HG02970 (cell line): Measurements from ENCODE around the gene HOXB5.

Experiments used
- ATAC-seq: cut with Tn5 transposase; IDR thresholded peaks from one replicate; pipeline ENCODE4 v1.9.1; 2021; ENCODE audit warnings: mild to moderate bottlenecking, moderate library complexity, moderate number of reproducible peaks; ENCODE audit not compliant: unreplicated experiment, low FRiP score

Gene HOXB5

DNA sequence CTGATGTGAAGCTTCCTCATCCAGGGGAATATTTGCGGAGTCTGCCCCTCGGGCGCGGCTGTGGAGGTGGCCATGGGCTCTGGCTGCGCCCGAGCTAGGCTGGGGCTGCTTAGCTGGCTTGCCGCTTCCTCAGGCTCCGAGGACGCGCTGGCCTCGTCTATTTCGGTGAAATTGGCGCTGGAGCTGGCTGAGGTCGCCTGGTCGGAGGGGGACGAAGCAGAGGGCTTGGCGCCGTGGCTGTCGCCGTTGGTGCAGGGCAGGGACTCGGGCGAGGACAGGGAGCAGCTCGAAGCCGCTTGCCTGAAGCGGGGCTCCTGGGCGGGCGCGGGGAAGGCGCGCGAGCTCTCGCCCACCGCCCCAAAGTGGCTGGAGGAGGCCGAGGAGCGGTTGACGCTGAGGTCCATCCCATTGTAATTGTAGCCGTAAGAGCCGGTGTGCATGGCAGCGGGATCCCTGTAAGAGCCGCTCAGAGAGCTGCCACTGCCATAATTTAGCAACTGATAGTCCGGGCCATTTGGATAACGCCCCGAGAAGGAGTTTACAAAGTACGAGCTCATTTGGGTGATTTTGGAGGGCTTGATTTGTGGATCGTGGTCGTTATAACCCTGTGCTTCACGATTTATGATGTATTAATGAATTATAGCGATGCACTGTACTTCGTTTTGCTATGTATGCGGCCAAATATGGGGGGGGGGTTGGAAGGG lies at the start of gene HOXB5:
HOXB5 (minus strand) TSS at position 654 of the 704 bp plus-strand sequence; CDS start at position 557, 97 bp downstream.
- no peak for ATAC-seq

DNA sequence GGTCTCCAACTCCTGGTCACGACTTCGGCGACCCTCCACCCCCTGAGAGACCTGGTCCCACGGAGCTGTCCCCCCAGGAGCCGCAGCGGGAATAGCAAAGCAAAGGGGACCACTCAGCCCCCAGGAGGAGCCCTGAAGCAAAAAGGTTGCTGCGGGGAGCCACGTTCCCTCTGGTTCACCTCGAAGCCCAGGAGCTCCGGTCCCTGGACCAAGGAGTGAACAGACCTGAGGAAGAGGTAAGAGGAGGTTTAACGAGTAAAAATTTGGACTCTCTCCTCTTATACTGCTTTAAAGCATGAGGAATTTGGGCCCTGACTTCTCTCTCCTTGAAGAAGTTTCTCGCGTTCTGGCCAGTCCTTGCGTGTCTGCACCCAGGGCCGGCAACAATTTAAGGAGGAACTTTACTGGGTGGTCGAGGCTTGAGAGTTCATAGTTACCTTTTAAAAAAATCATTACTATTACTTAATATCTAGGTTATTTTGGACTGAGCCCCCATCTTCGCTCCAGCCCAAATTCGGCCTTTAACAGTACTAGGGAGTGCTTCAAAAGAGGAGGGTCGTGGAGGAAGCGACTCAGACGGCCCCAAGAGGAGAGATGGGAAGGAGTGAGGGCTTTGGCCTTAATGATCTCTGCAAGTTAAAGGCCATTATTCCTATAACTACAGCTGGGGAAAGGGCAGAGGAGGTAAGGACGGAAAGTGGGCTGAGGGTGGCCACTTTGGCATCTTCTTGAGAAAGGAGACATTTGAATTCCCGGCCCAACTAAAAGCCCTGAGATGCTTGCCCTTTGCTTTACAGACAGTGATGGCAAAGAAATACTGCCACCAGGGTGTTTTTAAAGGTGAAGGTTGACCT lies 49.5 kb upstream of the HOXB5 start:
- ATAC-seq, result no peak

- no peak for ATAC-seq
These were observed 48.7 kb upstream of the HOXB5 start for GRCh38 chr17:48642059-48642842.

DNA sequence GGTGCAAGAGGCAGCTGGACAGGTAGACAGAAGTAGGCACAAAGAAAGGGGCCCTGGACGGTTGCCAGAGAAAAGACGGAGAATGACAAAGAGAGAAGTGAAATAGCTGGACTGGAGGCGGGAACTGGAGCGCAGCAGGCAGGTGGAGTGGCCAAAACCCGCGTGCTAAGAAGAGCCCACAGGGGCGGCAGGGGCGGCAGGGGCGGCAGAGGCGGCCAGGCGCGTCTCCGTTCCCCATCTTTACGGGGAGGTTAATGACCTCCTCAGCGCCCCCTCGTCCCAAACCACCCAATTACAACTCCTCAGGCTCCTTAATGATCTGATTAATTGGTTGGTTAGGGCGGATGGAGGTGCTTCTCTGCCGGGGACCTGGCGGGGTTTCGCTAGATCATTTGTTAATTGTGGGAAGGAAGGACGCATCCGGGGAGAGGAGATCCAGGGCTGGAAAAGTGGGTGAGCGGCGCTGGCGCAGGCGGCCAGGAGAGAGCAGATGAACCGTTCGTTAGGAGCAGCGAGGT lies 48.0 kb upstream of the HOXB5 start:
- no peak for ATAC-seq

GRCh38 chr17:48640858-48641180 lies 47.2 kb upstream of the HOXB5 start:
- no peak for ATAC-seq

DNA sequence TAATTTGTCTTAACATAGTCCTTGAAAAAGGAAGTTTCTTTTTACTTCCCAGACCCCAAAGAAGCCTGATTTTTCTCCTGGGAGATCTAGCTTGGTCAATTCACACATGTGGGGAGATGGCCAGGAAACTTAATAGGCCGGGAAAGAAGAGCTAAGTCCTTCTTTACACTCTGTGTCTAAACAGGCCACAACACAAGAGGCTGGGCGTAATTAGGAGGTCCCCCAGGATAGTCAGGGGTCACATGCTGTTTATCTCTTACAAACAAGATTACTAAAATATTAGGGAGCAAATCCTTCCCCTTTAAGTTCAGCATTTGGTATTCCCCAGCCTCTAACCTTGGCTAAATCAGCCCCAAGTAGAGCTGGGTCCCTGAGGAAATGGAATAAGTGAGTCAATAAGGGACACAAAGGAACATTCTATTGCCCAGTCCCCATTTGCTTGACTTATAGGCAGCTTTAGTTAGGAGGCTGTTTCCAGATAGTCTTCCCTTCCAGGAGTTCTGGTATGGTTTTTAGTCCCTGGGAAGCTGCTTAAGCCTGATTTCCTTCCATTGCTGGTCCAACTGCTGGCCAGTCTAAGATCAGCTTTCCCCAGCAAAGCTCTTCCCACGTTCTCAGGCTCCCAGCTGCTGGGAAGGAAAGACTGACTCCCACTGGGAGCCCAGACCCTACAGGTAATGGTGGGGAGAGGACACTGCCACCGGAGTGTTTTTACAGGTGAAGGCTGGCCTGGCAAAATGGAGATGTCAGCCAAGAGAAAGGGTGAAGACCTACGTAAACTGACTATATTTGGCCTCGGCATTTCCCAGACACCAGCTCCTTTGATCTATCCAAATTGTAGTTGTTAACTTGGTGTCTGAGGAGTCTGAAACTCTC lies 46.6 kb upstream of the HOXB5 start:
- no peak for ATAC-seq

GRCh38 chr17:48639136-48639535 lies 45.6 kb upstream of the HOXB5 start:
- ATAC-seq, result no peak

- no peak for ATAC-seq
These were observed 44.0 kb upstream of the HOXB5 start for GRCh38 chr17:48637323-48638260.

- no peak for ATAC-seq
These were observed 42.8 kb upstream of the HOXB5 start for GRCh38 chr17:48636177-48637018.

GRCh38 chr17:48634493-48635208 lies 41.1 kb upstream of the HOXB5 start:
- ATAC-seq, result no peak

GRCh38 chr17:48633266-48633677 lies 39.7 kb upstream of the HOXB5 start:
- no peak for ATAC-seq

GRCh38 chr17:48632579-48633265 lies 39.1 kb upstream of the HOXB5 start:
- ATAC-seq, result no peak

DNA sequence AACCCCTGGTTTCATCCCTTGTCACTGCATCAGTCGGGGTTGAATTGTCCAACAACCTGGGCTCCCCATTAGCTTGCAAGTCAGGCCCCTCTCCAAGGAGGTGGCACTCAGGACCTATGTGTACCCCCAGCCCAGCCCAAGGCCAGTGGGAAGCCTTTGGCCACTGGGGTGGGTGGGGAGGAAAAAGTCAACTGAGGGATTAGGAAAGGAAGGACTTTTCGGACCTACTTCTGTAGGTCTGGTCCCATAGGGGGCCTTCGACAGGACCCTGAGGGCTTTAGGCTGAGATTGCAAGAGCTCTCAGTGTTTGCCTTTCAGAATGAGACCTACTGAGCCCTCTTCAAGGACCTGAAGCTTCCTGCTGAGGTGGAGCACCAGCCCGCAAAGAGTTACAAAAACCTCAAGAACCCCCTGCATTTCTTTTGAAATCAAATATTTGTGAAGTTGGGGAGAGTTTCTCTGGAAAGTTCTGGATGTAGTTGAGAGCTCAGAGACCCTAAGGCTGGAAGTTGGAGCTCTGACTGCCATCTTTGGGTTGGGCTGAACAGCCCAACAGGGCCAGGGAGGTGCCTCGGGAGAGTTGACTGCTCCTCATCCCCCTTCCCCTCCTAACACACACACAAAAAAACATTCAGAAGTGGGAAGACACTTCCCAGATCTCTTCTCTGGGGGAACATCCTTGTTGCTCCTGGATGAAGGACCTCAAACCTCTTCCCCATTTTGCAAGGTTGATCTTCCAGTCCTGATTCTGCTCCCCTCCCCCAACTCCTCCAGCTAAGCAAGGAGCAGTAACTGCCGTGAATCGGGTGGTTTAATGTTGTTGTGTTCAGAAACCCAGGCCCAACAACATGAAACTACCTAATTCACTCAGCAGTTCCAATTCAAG lies 38.4 kb upstream of the HOXB5 start:
- ATAC-seq, result no peak

- no peak for ATAC-seq
These were observed 37.5 kb upstream of the HOXB5 start for GRCh38 chr17:48630925-48631692.
